Gastrocnemius medialis (tissue), 4 donors: ENCODE measurements around the gene KCNQ4. TPM values are rescaled to one million over a fixed set of nuclear protein-coding genes. Genes with fewer than 3 reads are reported as not detected.
A peak's percentile ranks its signal among the peaks of the same experiment; 100 is the strongest.

ENCODE experiments used
- ATAC-seq, 2 donors: fragments of 150-250 bp; one replicate each; pipeline ENCODE4 v1.9.1; 2016
- DNase-seq, 2 donors: peaks; one replicate each; pipeline ENCODE4 v3.0.0-alpha.2; 2019
- H3K27ac ChIP-seq, 4 donors: fragments of 200-600 bp; sonication (generic); 1 replicate in 1 of 4; 2 replicates in 3 of 4; pipeline ENCODE4 v1.5.1; 2016 to 2018; ENCODE audit warnings: mild to moderate bottlenecking in 2 of 4, moderate library complexity in 1 of 4
- H3K27me3 ChIP-seq, 3 donors: fragments of 200-600 bp; sonication (generic) in 2 of 3; 1 replicate in 1 of 3; 2 replicates in 2 of 3; pipeline versions ENCODE4 v1.5.1 to v1.6.0; 2016 to 2019; ENCODE audit warnings: mild to moderate bottlenecking in 1 of 3, moderate library complexity in 1 of 3
- H3K36me3 ChIP-seq, 2 donors: fragments of 200-600 bp; sonication (generic) in 1 of 2; one replicate each; pipeline ENCODE4 v1.5.1; 2017 to 2018
- H3K4me1 ChIP-seq, 2 donors: fragments of 200-600 bp; sonication (generic) in 1 of 2; one replicate each; pipeline ENCODE4 v1.5.1; 2016 to 2017; ENCODE audit warnings: mild to moderate bottlenecking in 2 of 2
- H3K4me3 ChIP-seq, 4 donors: fragments of 200-600 bp; sonication (generic) in 3 of 4; 1 replicate in 1 of 4; 2 replicates in 3 of 4; pipeline ENCODE4 v1.5.1; 2016 to 2019; ENCODE audit warnings: mild to moderate bottlenecking in 2 of 4
- H3K9me3 ChIP-seq, 3 donors: fragments of 200-600 bp; sonication (generic) in 2 of 3; 1 replicate in 1 of 3; 2 replicates in 2 of 3; pipeline ENCODE4 v1.5.1; 2016 to 2019
- CTCF ChIP-seq, 5 experiments: fragments of 450-650 bp in 3 of 5; fragments of 200-600 bp in 2 of 5; sonication (generic) in 2 of 5; IDR thresholded peaks in 4 of 5; conservative IDR thresholded peaks in 1 of 5; 1 replicate in 4 of 5; 2 replicates in 1 of 5; pipeline ENCODE4 v1.5.1; 2016 to 2019; ENCODE audit warnings: antibody characterized with exemption in 5 of 5, mild to moderate bottlenecking in 3 of 5, moderate library complexity in 3 of 5
- POLR2A ChIP-seq, 2 donors: fragments of 450-650 bp; IDR thresholded peaks; one replicate each; pipeline ENCODE4 v1.6.1; 2017; ENCODE audit warnings: antibody characterized with exemption in 2 of 2, mild to moderate bottlenecking in 2 of 2, moderate library complexity in 2 of 2
- in situ Hi-C, 4 donors: fragments of 200-750 bp; cut with MboI; loops; one replicate each; pipeline versions ENCODE4 v1.15.0 to v1.8.0; 2017; ENCODE audit warnings: low sequenced_read_pairs in 4 of 4
- intact Hi-C: fragments of 100-400 bp; cut with DNase I; formaldehyde crosslinking; loops from one replicate; pipeline ENCODE4 v1.15.1; 2023; ENCODE audit warnings: low total_unique reads
- total RNA-seq, 4 donors: library from RNA; depleted of rRNA; stranded (reverse); fragments of >200 nt; gene quantifications; one replicate each; pipeline versions ENCODE4 v1.1.0 to v1.2.3, GENCODE V29; 2016

KCNQ4 gene
- total RNA-seq, 4 donors from 2014 or later: 2.9 to 8.2 (median 3.5) TPM

DNA sequence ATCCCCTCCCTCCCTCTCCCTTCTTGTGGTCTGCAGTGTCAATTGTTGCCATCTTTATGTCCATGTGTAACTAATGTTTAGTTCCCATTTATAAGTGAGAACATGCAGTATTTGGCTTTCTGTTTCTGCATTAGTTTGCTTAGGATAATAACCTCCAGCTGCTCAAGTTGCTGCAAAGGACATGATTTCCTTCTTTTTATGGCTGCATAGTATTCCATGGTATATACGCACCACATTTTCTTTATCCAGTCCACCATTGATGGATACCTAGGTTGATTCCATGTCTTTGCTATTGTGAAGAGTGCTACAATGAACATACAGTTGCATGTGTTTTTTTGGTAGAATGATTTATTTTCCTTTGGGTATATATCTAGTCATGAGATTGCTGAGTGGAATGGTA is 62.3 kb downstream of the KCNQ4 start:
- H3K9me3 ChIP-seq: no peaks in the 10 kb centered on the region
- in situ Hi-C loops (loop anchor here in 3 of 4 donors (5.0 to 10.0 kb wide), 4 partner anchors 71 to 234 kb away; no protein-coding TSS in a partner anchor), intact Hi-C loops (no loop called here)
- DNase-seq (no peak), ATAC-seq (no peak)
- no peaks in the 10 kb centered on the region for H3K36me3 ChIP-seq
- no peak overlapping the region for H3K27ac ChIP-seq
- TF ChIP-seq CTCF (IDR thresholded peaks at IDR 0.05 in 4 of 5, conservative IDR thresholded peaks at IDR 0.05 in 1 of 5) (no peak), POLR2A (IDR thresholded peaks at IDR 0.05) (no peak)
- no peak overlapping the region for H3K4me3 ChIP-seq
- H3K4me1 ChIP-seq: no peaks in the 10 kb centered on the region
- H3K27me3 ChIP-seq: no peaks in the 10 kb centered on the region

GRCh38 chr1:40847023-40847745 is 63.6 kb downstream of the KCNQ4 start:
- DNase-seq (no peak), ATAC-seq (no peak)
- Histone ChIP-seq H3K27ac (no peak overlapping the region), H3K4me1 (no peaks in the 10 kb centered on the region), H3K4me3 (no peak overlapping the region), H3K36me3 (no peaks in the 10 kb centered on the region), H3K9me3 (no peaks in the 10 kb centered on the region), H3K27me3 (no peaks in the 10 kb centered on the region)
- in situ Hi-C loops (loop anchor here in 3 of 4 donors (5.0 to 10.0 kb wide), 4 partner anchors 72 to 235 kb away; no protein-coding TSS in a partner anchor), intact Hi-C loops (no loop called here)
- TF ChIP-seq POLR2A (IDR thresholded peaks at IDR 0.05) (no peak), CTCF (IDR thresholded peaks at IDR 0.05 in 4 of 5, conservative IDR thresholded peaks at IDR 0.05 in 1 of 5) (no peak)

DNA sequence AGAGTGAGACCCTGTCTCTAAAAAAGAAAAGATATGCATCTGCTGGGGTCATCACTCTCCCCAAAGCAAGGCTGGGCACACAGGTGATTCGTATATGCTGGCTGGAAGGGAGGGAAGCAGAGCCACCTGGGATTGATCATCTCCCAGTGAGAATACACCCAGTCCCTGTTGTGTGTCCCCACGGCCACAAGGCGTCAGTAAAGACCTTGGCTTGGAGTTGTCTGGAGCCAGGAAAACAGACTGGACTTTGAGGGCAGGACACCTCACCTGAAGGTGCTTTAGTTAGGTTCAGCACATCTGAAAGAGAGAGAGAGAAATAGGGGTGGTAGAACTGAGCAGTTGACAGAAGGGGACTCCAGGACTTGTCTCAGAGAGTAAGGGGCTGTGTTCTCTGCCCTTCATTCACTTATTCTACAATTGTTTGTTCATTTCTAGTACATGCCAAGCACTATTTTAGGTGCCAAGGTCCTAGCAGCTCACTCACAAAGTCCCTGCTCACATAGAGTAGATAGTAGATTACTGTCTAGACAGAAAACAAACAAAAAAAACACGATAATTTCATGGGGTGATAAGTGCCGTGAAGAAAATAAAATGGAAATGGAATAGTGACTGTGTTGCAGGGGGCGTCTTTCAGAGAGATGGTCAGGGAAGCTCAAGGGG is 65.1 kb downstream of the KCNQ4 start:
- DNase-seq (peak; percentile 24 to 41), ATAC-seq (peak; percentile 53 to 72)
- Histone ChIP-seq H3K9me3 (no peaks in the 10 kb centered on the region), H3K4me3 (no peak overlapping the region), H3K27me3 (no peaks in the 10 kb centered on the region), H3K36me3 (no peaks in the 10 kb centered on the region), H3K27ac (no peak overlapping the region), H3K4me1 (no peaks in the 10 kb centered on the region)
- TF ChIP-seq POLR2A (IDR thresholded peaks at IDR 0.05) (no peak), CTCF (IDR thresholded peaks at IDR 0.05 in 4 of 5, conservative IDR thresholded peaks at IDR 0.05 in 1 of 5) (peak; percentile 65 to 76 (median 74))
- in situ Hi-C loops (loop anchor here in 3 of 4 donors (5.0 to 10.0 kb wide), 4 partner anchors 74 to 236 kb away; no protein-coding TSS in a partner anchor), intact Hi-C loops (loop anchor here (1.0 kb wide), 1 partner anchor 236 kb away; no protein-coding TSS in a partner anchor)

GRCh38 chr1:40849801-40850592 is 66.4 kb downstream of the KCNQ4 start:
- peak; percentile 89 to 94 (median 89) for TF ChIP-seq CTCF (IDR thresholded peaks at IDR 0.05 in 4 of 5, conservative IDR thresholded peaks at IDR 0.05 in 1 of 5)
- no peak for TF ChIP-seq POLR2A (IDR thresholded peaks at IDR 0.05)
- intact Hi-C loops (loop anchor here (1.0 kb wide), 2 partner anchors 76 to 102 kb away; no protein-coding TSS in a partner anchor), in situ Hi-C loops (loop anchor here (5.0 to 10.0 kb wide), 6 partner anchors 75 to 238 kb away; partner anchors contain the start of gene NFYC (in 1 of the 4))
- Histone ChIP-seq H3K4me1 (no peaks in the 10 kb centered on the region), H3K27ac (no peak overlapping the region), H3K4me3 (no peak overlapping the region), H3K27me3 (no peaks in the 10 kb centered on the region), H3K36me3 (no peaks in the 10 kb centered on the region), H3K9me3 (no peaks in the 10 kb centered on the region)
- ATAC-seq: peak; percentile 84
- DNase-seq: peak; percentile 34 to 60
